Measurements from ENCODE around the gene ZNF135. TPM values are rescaled to one million over a fixed set of nuclear protein-coding genes. Genes with fewer than 3 reads are reported as not detected.

Gene ZNF135
- total RNA-seq, 1 donor from 2014 or later: 0.68 TPM

DNA sequence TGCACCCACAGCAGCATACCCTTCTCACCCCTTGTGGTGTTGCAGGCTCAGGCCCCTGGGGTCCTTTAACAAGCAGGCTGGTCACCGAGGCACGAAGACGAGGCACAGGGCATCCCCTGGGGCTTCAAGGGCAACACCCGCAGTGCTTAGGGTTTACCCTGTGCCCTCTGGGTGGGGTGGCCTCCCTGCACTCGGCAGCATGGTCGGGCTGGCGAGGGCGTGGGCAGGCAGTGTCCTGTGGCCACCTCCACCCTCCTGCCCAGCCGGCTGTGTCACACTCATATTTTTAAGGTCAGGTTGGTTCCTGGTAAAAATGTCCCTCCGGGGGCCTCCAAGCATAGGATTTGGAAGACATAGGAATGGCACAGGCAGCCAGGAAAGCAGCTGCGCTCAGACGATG is 11.4 kb upstream of the ZNF135 start:
- no peak for ATAC-seq

DNA sequence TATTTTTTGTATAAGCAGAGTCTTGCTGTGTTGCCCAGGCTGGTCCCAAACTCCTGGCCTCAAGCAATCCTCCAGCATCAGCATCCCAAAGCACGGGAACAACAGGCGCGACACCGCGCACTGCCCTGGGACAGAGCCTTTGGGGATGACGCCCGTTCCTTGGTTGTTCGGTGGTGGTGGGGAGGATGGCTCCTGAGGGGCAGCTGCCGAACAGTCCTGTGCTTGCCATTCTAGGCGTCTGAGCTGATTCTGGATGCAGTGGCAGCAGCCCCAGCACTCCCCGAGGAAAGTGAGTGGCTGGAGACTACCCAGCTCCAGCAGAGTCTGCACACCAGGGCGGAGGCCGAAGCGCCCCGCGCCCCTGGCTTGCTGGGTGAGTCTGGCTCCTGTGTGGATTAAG is 6.8 kb upstream of the ZNF135 start:
- no peak for ATAC-seq

GRCh38 chr19:58053480-58054156 is 5.5 kb upstream of the ZNF135 start:
- no peak for ATAC-seq

DNA sequence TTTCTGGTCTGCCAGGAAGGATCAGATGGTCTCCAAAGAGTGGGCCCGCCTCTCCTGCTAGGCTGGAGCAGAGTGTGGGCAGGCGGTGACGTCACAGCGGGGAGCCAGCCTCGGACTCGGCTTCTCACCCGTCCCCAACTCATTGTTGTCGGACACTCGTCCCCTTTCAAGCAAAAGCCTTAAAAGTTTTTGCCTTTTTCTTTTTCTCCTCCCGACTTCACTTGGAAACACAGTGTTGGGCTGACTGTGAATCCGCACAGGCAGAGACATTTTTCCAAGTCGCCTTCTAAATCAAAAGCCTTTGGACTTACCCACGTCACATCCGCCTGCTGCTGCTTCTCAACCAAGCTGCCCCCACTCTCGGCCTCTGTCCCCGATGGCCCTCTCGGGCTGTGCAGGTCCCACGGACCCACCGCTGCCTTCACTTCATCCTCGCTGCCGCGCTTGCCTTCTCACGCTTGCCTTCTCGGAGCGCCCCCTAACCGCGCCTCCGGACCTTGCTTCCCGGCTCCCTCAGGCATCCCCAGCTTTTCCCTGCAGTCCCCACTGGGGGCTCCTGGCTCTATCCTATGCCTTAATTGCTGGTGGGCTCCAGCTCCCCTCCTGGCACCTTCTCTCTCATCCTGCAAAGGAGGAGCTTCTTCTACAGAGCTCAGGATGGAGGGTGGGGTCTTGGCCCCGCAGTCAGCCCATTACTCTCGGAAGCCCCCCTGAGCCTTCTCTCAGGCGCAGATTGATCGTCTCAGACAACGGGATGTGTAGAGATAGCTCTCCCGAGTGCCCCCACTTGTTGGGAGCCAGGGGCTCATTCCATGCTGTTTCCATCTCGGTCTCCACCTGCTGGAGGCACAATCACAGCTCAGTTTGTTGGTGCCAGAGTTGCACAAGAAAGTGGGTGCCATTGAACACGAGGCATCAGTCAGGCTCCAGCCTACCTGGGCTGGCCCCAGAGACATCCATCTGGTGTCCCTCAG is 3.9 kb upstream of the ZNF135 start:
- no peak for ATAC-seq

- ATAC-seq: no peak
These were observed 2.8 kb upstream of the ZNF135 start for GRCh38 chr19:58056261-58056660.

DNA sequence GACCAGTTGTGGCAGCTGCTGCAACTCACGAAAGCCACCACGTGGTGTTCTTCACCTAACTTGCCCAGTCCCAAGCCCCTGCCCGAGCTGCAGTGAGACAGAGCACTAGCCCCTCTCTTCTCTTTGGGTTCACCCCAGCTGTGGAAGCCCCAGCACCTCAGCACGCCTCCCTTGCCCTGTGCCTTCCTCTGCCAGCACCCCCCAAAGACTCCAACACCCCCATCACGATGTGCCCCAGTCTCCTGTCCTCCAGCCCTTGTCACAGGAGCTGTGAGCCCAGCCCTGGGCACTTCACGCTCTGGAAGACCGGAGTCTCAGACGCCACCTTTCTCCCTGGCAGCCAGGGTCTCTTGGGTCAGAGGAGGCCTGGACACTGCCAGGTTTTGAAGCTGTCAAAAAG is 2.2 kb upstream of the ZNF135 start:
- ATAC-seq: no peak

GRCh38 chr19:58058467-58058866 is 615 bp upstream of the ZNF135 start:
- ATAC-seq: no peak

DNA sequence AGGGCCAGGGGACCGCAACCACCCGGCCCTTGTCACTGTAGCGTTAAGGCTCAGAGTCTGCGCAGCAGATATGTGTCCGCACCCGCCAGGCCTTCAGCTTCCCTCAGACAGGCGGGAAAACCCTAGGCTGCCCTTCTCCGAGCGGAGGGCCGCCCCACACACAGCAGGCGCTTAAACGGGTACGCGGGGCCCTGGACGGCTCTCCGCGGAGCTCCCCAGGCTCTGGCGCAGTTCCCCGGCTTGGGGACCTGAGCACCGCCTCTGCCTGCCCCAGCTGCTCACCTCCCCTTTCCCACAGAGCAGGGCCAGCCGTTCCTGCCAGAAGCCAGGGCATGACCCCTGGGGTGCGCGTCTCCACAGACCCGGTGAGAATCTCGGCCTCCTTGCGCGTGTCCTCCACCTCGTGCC is 593 bp downstream of the ZNF135 start:
- ATAC-seq: peak; percentile 27

DNA sequence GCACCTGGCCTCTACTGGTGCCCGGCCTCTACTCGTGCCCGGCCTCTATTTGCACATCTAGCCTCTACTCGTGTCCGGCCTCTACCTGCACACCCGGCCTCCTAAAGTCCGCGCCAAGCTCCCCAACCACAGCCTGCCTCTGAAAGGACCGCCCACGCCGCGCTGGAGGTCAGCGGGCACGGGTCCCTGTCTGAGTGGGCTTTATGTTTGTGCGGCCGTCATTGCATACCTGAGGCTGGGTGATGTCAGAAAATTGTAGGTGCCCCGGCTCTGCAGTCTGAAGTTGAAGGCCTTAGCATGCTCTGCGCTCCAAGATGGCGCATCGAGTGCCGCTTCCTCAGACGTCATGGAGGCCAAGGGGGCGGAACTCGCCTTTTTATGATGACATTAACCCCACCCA is 1.1 kb downstream of the ZNF135 start:
- ATAC-seq: no peak

DNA sequence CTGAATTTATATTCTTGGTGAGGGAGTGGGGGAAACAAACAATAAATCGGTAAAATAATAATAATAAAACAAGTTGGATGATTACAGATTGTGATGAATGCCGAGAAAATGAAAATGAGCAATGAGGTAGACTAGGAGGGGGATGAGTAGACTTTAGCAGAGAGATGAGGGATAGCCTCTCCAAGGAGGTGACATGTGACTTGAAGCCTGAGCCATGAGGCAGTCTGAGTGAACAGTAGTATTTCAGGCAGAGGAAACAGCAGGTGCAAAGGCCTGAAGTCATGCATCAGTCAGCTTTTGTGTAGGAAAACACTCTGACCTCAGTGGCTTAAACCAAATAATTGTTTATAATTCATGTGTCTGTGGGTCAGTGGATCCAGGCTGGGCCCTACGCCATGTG is 4.6 kb downstream of the ZNF135 start:
- no peak for ATAC-seq

GRCh38 chr19:58067240-58067912 is 8.3 kb downstream of the ZNF135 start:
- ATAC-seq: no peak

DNA sequence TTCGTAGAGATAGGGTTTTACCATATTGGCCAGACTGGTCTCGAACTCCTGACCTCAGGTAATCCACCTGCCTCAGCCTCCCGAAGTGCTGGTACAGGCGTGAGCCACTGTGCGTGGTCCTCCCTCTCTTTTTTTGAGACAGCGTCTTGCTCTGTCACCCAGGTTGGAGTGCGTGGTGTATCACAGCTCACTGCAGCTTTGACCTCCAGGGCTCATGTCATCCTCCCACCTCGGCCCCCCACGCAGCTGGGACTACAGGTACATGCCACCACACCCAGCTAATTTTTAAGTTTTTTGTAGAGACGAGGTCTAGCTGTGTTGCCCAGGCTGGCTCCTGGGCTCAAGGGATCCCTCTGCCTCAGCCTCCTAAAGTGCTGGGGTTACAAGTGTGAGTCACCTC is 20.7 kb downstream of the ZNF135 start:
- ATAC-seq: no peak

DNA sequence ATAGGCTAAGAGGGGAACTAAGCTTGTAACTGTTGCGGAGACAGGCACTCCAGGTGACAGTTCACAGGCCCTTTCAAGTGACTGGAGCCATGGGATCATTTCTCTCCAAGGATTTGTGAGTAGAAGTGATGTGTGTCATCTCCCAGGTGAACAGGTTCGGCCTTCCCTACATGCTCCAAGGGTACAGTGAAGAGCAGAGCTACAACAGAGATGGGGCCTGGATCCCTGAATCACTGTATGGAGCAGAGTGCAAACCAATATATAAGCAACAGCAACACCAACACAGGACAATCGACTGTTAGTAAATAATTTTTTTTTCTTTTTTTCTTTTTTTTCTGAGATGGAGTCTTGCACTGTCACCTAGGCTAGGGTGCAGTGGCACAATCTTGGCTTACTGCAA is 23.9 kb downstream of the ZNF135 start:
- ATAC-seq: no peak

DNA sequence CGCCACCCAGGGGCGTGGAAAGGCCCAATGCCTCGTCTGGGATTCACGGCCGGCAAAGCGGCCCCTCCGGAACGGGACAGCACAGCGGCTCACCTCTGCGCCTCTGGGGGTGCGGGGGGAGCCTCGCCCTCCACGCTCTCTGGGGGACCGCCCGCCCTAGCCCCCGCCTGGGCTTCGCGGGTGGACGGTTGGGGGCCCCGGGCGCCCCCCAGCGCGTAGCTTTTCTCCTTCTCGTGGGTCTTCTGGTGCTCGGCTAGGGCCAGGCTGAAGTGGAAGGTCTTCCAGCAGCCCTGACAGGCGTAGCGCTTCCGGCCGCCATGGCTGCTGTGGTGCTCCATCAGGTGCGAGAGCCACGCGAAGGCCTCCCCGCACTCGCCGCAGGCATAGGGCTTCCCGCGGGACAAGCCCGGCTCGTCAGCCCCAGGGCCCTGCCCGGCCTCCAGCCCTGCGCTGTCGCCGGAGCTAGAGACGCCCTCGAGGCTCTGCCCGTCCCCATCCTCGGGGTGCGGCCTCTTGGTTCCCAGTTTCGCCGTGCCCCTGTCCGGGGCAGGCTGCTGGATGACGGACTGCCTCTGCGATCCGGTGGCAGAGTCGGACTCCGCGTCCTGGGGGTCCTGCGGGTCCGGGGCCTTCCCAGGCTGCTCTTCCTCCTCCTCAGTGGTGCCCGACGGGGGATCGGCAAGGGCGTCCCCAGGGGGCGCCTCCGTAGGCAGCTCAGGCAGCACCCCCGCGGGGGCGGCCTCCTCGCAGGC is 25.7 kb downstream of the ZNF135 start:
- no peak for ATAC-seq

DNA sequence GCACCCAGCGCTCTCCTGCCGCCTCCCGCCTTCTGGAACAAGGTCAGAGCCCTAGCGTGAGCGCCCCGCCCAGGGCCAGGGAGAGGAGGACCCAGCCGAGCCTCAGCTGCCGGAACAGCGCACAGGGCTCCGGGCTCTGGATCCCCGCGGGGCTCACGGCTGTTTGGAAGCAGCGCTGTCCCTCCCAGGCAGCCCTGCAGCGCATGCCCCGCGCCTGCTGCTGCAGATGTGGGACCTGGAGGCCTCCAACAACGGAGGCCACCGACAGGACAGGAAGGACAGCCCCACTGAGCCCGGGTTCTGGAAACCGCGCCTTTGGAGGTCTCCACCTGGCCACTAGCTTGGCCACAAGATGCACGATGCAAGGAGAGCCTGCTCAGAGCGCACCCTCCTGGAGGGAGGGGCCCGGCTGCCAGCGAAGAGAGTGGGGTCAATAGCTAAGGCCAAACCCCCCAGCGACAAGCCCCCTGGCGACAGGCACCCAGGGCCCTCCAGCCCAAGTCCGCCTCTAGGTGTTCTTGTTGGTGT is 26.3 kb downstream of the ZNF135 start:
- ATAC-seq: no peak

DNA sequence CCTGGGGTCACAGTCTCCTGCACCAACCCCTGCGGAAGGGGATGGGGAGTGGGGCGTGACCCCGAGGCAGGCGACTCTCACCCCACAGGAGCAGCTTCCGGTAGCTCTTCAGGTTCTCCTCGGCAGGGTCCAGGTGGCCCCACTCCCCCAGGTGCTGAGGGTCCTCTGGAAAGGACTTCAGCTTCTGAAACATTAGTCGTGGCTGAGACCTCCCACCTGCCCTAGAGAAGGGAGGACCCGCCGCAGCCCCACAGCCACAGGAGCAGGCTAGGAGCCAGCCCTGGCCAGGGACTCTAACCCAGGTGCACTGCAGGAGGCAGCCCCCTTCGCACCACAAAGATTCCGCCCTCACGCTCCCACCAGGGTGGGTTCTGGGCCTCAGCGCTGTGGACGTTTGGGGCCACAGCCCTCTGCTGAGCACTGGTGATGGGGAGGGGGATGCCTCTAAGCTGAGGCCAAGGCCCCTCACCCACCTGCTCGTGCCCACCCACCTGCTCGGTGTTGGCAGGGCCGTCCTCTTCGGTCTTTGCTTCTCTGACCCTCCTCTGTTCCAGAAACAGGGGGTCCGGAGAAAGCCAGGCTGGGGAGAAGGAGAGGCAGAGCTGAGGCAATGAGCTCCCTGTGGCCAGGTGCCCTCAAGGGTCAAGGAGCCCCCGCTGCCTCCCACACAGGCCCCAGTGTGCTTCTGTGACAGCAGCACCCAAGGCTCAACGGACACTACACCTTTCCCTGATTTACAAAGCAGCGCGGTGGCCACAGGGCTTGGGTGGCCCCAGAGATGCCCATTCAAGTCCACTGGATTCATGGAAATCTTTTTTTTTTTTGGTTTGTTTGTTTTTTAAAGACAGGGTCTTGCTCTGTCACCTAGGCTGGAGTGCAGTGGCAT is 28.0 kb downstream of the ZNF135 start:
- ATAC-seq: peak; percentile 26

GRCh38 chr19:58088521-58089052 is 29.5 kb downstream of the ZNF135 start:
- ATAC-seq: no peak

GRCh38 chr19:58089846-58090245 is 30.8 kb downstream of the ZNF135 start:
- ATAC-seq: no peak

GRCh38 chr19:58091251-58091995 is 32.3 kb downstream of the ZNF135 start:
- ATAC-seq: no peak

GRCh38 chr19:58093071-58093470 is 34.0 kb downstream of the ZNF135 start:
- no peak for ATAC-seq
